Measurements from ENCODE around the gene DCAF7. TPM values are rescaled to one million over a fixed set of nuclear protein-coding genes. Genes with fewer than 3 reads are reported as not detected.

The DCAF7 gene
- total RNA-seq, 1 donor from 2014 or later = 135 TPM

DNA sequence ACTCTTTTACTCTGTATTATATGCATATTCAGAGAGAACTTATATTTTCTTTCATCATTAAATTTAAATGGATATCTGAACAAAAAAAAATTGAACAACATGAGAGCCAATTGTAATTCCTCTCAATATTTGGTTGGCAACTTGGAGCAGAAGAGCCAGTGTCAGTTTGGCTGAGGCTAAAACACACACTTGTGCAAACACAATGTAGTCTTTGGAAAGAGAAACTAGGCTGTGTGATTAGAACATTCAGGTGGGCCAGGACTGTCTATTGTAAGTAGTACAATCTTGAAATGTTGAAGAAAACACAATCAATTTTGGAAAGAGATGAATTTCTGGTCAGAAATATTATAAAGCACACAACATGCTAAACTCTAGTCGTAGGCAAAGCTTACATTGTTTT is 17.0 kb downstream of the DCAF7 start:
- DNase-seq (ENCODE audit: low spot score, unreplicated experiment) = no peak
- Mint-ChIP-seq H3K36me3 (ENCODE audit: insufficient read depth) (no peaks in the 10 kb centered on the region), H3K4me3 (ENCODE audit: low read depth) (no peak overlapping the region), H3K27me3 (no peaks in the 10 kb centered on the region), H3K27ac (no peak overlapping the region), H3K4me1 (ENCODE audit: low read depth) (no peaks in the 10 kb centered on the region), H3K9me3 (ENCODE audit: low read depth) (no peaks in the 10 kb centered on the region)
- TF ChIP-seq, protein P1, sequence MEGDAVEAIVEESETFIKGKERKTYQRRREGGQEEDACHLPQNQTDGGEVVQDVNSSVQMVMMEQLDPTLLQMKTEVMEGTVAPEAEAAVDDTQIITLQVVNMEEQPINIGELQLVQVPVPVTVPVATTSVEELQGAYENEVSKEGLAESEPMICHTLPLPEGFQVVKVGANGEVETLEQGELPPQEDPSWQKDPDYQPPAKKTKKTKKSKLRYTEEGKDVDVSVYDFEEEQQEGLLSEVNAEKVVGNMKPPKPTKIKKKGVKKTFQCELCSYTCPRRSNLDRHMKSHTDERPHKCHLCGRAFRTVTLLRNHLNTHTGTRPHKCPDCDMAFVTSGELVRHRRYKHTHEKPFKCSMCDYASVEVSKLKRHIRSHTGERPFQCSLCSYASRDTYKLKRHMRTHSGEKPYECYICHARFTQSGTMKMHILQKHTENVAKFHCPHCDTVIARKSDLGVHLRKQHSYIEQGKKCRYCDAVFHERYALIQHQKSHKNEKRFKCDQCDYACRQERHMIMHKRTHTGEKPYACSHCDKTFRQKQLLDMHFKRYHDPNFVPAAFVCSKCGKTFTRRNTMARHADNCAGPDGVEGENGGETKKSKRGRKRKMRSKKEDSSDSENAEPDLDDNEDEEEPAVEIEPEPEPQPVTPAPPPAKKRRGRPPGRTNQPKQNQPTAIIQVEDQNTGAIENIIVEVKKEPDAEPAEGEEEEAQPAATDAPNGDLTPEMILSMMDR (IDR thresholded peaks at IDR 0.05; ENCODE audit: unreplicated experiment) = no peak

DNA sequence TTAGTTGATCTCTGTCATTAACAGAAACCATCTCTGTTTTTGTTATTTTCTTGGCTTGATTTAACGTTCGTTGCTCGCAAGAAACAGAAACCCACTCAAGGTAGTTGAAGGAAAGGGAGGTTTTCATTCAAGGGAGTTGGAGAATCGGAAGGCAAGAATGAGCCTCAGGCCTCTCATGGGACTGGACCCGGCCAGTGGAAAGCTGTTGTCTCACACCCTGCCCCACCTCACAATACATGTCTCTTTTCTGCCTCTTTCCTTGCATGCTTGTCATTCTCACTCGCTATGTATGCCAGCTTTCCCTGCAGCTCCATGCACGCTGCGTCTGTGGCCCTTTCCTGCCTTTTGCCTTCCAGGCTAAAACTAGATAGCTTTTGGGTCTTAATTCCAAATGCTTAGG is 18.3 kb downstream of the DCAF7 start:
- H3K36me3 Mint-ChIP-seq (ENCODE audit: insufficient read depth) = no peaks in the 10 kb centered on the region
- H3K4me1 Mint-ChIP-seq (ENCODE audit: low read depth) = no peaks in the 10 kb centered on the region
- H3K9me3 Mint-ChIP-seq (ENCODE audit: low read depth) = no peaks in the 10 kb centered on the region
- TF ChIP-seq, protein P1 (IDR thresholded peaks at IDR 0.05; ENCODE audit: unreplicated experiment) = no peak
- H3K27ac Mint-ChIP-seq = no peak overlapping the region
- H3K4me3 Mint-ChIP-seq (ENCODE audit: low read depth) = no peak overlapping the region
- no peaks in the 10 kb centered on the region for H3K27me3 Mint-ChIP-seq
- no peak for DNase-seq (ENCODE audit: low spot score, unreplicated experiment)

DNA sequence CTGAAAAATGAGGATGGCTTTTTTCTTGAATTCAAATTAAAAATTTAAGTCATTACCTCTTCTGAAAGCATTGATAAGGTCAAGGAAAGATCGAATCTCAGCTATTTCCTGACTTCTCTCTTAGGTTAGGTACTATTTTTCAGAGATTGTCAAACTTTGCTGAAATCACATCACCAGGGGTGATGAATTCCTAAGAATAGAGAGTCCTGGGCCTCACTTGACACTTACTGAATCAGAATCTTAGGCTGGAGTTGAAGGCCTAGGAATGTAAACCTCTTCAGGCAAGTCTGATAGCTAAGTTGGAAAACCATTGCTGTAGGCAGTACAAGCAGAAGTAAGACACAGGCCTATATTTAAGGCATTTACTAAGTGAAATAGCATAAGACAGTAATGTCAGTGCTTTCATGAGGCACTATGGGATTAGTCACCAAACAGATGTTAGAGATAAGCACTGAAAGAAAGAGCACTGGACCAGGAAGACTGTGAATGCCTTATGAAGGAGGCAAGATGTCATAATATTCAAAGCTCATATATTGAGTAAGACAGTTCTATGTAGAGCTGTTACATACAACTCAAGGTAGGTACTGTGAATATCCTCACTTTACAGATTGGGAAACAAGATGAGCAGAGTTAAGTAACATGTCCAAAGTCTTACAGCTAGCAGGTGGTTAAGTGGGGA is 21.5 kb downstream of the DCAF7 start:
- Mint-ChIP-seq H3K36me3 (ENCODE audit: insufficient read depth) (peaks cover 2% of the 10 kb centered on the region), H3K4me1 (ENCODE audit: low read depth) (no peaks in the 10 kb centered on the region), H3K4me3 (ENCODE audit: low read depth) (no peak overlapping the region), H3K9me3 (ENCODE audit: low read depth) (no peaks in the 10 kb centered on the region), H3K27me3 (no peaks in the 10 kb centered on the region), H3K27ac (no peak overlapping the region)
- TF ChIP-seq, protein P1 (IDR thresholded peaks at IDR 0.05; ENCODE audit: unreplicated experiment) = no peak
- DNase-seq (ENCODE audit: low spot score, unreplicated experiment) = no peak

DNA sequence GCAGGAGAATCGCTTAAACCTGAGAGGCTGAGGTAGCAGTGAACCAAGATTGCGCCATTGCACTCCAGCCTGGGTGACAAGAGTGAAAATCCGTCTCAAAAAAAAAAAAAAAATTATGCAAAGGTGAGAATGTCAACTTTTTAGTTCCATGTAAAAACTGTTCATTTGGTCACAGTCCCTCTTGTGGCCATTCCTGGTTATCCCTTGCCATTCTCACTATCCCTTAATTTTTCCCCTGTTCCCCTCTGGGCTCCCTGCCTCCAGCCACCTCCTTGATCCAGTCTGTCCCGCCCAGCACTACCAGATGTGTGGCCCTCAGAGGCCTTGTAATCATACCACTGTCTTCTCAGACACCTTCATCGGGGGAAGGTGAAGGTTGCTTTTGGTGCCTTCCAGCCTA is 23.4 kb downstream of the DCAF7 start:
- Mint-ChIP-seq H3K27ac (no peak overlapping the region), H3K27me3 (no peaks in the 10 kb centered on the region), H3K4me1 (ENCODE audit: low read depth) (peaks cover 6% of the 10 kb centered on the region), H3K9me3 (ENCODE audit: low read depth) (no peaks in the 10 kb centered on the region), H3K36me3 (ENCODE audit: insufficient read depth) (peaks cover 2% of the 10 kb centered on the region), H3K4me3 (ENCODE audit: low read depth) (no peak overlapping the region)
- TF ChIP-seq, protein P1 (IDR thresholded peaks at IDR 0.05; ENCODE audit: unreplicated experiment) = peak; percentile 54
- DNase-seq (ENCODE audit: low spot score, unreplicated experiment) = no peak

DNA sequence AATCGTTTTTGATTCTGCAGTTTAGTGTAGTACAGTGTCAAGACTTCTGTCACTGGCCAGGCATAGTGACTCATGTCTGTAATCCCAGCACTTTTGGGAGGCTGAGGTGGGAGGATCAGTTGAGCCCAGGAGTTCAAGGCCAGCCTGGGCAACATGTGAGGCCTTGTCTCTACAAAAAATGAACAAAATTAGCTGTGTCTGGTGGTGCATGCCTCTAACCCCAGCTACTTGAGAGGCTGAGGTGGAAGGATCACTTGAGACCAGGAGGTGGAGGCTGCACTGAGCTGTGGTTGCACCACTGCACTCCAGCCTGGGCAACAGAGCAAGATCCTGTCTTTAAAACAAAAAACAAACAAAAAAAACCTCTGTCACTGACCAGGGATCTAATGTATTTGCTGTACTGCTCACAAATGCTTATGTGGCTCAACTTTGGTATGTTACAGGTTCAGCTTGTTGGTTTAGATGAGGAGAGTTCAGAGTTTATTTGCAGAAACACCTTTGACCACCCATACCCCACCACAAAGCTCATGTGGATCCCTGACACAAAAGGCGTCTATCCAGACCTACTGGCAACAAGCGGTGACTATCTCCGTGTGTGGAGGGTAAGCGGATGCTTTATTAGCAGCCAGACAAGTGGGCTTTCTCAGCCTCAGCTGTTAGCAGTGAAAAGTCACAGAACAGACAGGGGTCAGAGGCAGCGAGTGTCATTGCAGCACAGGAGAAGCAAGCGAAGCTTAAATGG is 27.9 kb downstream of the DCAF7 start:
- Mint-ChIP-seq H3K36me3 (ENCODE audit: insufficient read depth) (peaks cover 16% of the 10 kb centered on the region), H3K9me3 (ENCODE audit: low read depth) (no peaks in the 10 kb centered on the region), H3K27ac (peak overlapping the region; percentile 91), H3K27me3 (no peaks in the 10 kb centered on the region), H3K4me1 (ENCODE audit: low read depth) (peaks cover 35% of the 10 kb centered on the region), H3K4me3 (ENCODE audit: low read depth) (no peak overlapping the region)
- DNase-seq (ENCODE audit: low spot score, unreplicated experiment) = no peak
- TF ChIP-seq, protein P1 (IDR thresholded peaks at IDR 0.05; ENCODE audit: unreplicated experiment) = no peak
